HG03439 (cell line): ENCODE data around the gene SYT17.

Source experiments
- ATAC-seq: cut with Tn5 transposase; IDR thresholded peaks from one replicate; pipeline ENCODE4 v1.9.1; 2021; ENCODE audit warnings: mild to moderate bottlenecking, moderate library complexity; ENCODE audit not compliant: unreplicated experiment

Gene SYT17

DNA sequence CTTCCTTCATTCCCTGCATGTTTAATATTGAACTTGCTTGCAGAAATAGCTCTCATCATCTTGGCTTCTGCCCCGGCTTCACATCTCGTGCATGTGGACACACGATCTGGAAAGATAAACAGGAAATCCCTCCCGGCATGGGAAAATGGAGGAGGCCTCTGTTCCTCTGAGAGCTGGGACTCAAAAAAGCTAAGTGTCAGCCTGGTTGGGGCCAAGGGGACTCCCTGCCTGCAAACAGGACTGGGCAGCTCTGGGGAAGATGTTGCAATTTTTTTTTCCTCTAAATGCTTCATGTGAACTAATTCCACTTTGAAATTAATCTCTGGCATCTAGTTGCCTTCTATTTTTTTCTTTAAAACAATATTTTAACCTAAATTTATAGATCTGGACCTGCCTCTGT lies 29.4 kb upstream of the SYT17 start:
- no peak for ATAC-seq

DNA sequence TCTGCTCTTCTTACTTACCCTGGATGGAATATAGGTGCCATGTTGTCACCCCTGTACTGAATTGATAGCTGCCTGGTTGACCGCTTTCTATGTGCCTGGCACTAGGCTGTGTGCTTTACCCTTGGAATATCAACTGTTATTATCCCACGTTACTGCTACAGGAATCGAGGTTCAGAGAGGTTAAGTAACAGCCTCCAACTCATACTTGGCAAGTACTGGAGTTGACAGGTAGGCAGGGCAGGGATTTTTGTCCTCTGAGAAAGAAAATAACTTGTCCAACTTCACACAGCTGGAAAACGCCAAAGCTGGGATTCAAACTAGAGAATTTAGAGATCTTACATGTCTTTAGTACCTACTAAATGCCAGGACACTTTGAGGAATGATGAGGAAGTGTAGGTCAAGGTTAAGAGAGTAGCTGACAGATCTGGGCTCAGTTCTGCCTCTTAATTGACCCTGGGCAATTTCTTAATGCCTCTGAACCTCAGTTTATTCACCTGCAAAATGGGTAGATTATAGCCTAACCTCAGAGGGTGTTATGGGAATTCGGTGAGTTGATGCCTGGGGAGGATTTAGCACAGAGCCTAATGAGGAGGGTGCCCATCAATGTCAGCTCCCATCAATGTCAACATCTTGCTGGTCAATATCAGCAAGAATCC lies 28.5 kb upstream of the SYT17 start:
- no peak for ATAC-seq

DNA sequence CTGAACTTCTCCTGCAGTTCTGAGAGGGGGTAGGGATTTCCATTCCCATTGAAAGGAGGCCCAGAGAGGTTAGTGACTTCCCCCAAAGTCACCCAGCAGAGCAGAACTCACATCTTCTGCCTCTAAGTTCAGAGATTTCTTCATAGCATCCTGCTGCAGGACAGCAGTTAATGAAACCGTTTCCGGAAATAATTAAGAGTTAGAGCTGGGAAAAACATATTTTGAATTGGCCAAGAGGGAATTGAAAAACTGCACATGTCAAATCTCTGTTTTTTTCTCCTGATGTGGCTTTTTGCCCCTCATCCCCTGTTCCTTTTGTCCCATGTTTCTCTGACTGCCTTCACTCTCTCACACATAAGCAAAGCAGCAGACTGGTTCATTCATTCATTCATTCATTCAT lies 27.6 kb upstream of the SYT17 start:
- no peak for ATAC-seq

DNA sequence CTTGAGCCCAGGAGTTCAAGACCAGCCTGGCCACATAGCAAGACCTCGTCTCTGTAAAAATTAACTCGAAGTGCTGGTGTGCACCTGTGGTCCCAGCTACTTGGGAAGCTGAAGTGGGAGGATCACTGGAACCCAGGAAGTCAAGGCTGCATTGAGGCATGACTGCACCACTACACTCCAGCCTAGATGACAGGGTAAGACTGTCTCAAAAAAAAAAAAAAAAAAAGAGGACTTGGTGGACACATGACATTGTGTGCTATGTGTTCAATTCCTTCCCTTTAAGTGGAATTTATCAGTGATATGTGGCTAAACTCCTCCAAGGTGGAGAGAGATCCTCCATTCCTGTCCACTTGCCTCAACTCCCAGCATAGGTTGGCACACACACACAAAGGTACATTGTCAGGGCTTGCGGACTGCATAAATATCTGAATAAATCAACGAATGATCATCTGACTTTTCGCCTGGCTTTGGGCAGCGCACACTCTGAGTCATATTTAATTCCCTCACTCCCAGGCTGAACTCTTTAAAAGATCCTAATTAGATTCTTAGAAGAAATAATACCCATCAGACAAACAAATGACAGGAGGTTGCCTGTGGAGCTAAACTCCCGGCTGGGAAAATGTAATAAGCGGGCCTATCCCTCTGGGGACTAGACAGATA lies 25.0 kb upstream of the SYT17 start:
- ATAC-seq, result no peak

DNA sequence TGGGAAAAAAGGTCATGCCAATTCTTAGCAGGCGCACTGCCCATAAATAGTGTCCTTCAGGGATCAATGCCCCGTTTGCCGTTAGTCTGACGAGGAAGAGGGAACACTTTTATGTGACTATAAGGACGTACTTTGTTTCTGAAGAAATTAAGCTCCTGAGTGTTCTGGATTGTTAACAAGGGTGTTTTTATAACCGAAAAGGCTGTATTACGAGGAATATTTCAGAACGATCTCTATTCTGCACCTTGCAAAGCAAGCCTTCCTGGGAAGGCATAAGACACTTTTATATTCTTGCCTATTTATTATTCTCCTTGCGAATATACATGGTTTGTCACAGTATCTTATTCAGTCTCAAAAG lies 24.5 kb upstream of the SYT17 start:
- no peak for ATAC-seq

DNA sequence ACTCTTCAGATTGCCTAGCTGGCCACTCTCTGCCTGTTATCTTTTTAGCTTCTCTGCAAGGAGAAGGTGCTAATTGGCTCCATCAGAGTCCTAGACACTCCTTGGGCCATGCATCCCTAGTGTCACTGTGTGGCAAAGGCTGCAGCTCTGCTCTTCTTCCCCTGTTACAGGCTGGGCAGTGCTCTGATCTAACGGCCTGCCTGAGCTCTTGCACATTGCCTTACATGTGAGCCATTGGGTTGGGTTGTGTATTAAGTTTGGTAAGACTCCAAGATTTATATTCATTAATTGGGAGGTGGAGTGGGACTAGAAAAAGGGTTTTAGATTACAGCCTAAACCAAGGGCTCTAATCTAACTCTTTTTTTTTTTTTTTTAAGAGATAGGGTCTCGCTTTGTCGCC lies 23.0 kb upstream of the SYT17 start:
- no peak for ATAC-seq

DNA sequence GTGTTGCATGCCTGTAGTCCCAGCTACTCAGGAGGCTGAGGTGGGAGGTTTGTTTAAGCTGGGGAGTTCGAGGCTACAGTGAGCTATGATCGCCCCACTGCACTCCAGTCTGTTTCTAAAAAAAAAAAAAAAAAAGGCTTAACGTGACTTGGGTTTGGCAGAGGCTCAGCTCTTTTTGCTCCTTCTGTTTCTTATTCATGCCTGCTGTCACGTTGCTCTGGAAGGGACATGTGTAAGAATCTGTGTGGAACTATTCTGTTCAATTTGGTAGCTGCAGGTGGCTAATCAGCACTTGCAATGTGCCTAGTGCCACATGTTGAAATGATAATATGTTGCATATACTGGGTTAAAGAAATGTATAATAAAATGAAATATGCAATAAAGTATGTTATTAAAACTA lies 20.9 kb upstream of the SYT17 start:
- ATAC-seq, result no peak

DNA sequence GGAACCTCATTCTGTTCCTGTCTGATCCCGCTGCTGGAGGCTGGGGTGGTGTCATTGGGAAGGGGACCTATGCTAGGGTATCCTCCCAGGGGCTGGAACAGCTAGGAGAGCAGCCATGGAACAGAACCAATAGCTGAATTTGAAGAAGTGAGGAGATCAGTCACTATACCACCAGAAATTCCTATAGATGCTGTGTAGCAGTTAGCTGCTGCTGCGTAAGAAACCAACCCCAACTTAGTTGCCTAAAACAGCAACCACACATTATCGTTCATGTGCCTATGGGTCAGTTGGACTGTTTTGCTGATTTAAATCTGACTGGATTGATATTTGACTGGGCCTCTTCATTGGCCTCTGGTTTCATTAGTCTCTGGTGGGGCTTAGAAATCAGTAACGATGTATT lies 20.4 kb upstream of the SYT17 start:
- ATAC-seq, result no peak

DNA sequence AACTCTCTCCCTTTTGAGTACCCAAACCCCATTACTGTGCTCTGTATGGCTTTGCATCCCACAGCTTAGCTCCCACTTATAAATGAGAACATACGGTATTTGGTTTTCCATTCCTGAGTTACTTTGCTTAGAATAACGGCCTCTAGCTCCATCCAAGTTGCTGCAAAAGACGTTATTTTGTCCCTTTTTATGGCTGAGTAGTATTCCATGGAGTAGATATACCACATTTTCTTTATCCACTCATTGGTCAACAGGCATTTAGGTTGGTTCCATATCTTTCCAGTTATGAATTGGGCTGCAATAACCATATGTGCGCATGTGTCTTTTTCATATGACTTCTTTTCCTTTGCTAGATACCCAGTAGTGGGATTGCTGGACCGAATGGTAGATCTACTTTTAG lies 19.9 kb upstream of the SYT17 start:
- no peak for ATAC-seq

DNA sequence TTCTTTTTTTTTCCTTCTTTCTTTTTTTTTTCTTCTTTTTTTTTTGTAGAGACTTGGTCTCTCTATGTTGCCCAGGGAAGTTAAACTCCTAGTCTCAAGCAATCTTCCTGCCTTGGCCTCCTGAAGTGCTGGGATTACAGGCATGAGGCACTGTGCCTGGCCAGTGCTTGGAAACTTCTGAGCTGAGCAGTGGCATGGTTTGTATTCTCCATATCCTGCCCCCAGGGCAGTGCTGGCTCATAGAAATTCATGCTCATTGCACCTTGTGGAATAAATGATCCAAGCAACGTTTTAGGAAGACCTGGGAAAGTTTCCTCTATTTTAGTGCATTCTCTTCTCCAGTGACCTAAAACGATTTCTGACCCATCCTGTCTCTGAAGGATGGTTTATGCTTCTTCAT lies 16.7 kb upstream of the SYT17 start:
- no peak for ATAC-seq

DNA sequence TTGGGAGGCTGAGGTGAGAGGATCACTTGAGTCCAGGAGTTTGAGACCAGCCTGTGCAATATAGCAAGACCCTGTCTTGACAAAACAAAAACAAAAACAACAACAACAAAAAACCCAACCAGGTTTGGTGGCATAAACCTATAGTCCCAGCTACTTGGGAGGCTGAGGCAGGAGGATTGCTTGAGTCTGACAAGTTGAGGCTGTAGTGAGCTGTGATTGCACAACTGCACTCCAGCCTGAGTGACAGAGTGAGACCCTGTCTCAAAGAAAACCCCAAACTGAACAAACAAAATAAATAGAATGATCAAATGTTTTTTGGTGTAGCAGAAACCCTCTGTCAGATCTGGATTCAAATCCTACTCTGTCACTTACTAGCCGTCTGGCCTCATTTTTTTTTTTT lies 16.0 kb upstream of the SYT17 start:
- ATAC-seq, result no peak

DNA sequence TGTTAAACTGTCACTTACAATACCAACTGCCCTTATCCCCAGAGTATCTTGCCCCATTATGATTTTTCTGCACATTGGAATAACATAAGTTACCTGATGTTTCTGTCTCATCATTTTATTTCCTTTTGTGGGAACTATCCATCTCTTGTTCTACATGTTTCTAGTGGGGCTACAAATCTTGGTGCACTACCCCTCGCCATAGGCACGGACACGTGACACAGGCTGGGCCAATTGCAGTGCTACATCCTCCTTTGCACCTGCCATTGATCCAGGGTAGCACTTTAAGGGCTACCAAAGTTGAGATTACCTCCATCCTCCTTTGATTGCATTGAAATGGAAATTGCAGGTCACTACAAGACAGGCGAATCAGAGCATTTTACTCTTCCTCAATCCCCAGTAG lies 14.2 kb upstream of the SYT17 start:
- ATAC-seq, result no peak

DNA sequence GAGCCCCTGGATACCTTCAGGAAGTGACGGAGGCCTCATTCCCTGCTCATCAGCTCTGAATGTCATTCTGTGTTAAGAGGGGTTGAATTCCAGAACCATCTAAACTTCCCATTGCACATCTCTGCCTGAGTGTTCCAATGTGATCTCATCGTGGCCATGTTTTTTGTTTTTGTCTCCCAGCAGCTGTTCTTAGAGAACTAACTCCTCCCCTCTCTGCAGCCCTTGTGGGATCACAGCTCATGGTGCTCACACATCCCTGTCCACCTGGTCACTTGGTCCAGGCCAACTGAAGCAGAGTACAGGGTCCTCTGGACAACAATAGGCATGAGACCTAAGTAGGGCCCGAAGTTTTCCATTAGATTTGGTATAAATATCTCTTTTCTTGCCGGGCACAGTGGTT lies 6.0 kb upstream of the SYT17 start:
- ATAC-seq, result no peak

DNA sequence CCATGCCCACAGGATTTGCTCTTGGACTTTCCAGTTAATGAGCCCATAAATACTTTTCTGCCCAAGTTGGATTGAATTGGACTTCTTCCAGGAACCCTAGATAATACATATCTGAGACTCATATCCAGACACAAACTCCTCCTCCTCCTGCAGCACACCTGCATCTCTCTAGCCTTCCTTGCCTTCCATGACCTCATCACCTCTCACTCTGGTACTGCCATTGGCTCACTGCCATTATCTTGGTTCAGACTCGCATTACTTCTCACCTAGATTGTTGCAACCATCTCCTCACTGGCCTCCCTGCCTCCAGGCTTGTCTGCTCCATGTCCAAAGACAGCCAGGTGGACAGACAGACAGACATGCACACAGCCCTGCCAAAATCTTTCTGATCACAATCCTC lies 4.8 kb upstream of the SYT17 start:
- no peak for ATAC-seq

DNA sequence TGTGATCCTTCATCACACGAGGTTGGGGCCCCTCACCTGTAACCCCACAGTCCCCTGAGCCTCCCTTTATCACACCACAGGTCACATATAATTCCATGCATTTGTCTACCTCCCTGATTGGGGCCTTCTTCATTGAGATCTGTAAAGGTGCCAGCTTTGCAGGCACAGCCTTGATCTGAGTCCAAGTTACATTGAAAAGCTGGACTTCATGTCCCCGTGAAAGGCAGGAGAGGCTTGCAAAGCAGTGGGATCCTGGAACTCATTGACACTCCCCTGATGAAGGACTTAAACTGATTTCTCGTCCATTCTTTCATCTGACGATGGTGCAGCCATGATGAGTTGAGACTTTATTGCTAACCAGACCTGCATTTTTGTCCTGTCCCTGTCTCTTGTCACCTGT lies 3.8 kb upstream of the SYT17 start:
- ATAC-seq, result no peak

DNA sequence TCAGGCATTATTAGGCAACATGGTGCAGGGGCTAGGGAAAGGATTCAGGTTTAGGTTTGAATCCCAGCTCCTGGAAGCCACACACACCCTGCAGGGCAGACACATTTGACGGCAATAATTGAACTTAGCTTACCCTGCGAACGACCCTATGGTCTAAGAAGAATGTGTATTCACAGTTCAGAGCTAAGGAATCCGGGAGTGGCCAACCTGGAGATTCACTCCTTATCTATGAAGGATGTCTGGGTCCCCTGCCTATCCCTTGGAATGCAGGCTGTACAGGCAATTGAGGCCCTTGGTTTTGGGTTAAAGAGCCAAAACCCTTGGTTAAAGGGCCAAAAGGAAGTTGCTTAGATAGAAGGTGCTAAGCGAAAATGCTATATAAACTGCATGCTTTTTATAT lies 2.9 kb upstream of the SYT17 start:
- ATAC-seq, result no peak

DNA sequence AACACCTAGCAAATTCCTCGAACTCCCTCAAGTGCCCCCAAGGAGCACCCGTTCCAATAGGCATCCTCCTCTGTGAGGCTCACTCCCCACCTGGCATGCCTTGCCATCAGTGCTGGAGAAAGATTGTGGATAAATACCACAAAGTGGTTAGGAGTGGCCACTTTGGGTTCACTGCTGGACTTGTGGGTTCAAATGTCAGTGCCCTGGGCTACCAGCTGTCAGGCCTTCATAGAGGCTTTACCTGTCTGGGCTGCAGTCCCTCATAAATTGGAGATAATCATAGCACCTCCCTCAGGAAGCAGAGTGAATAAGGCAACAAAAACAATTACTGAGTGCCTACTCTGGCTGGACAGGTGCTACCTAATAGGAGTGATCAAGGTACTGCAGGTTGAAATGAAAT lies 1.5 kb upstream of the SYT17 start:
- ATAC-seq, result no peak

DNA sequence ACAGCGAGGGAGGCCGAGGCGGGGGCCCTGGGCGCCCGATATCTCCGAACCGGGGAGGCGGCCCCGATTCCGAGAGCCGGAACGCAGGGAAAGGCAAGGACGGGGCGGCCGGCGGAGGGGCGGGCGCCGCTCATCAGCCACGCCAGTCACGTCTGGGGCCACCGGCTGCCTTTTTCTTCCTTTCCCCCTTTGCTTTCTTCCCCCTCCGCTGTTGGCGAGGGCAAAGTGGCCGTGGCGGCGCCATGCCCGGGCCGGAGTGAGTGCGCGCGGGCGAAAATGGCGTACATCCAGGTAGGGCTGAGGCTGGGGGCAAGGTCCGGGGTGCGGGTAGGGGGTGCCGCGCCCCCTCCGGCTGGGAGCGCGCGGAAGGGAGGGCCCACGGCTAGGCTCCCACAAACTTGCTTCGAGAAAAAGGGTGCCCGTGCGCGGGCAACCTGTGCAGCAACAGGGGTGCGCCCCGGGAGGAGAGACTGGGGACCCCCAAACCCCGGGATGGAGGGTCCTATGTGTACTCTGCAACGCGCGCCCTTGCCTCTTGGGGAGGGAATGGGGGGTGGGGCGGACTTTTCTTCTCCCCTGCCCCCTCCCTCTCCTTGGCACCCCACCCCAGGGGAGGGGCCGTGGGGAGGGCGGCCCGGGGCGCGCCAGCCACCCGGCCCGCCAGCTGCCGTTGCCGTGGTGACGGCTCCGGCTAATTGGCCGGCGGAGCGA lies 486 bp downstream of the SYT17 start:
- ATAC-seq, result no peak

DNA sequence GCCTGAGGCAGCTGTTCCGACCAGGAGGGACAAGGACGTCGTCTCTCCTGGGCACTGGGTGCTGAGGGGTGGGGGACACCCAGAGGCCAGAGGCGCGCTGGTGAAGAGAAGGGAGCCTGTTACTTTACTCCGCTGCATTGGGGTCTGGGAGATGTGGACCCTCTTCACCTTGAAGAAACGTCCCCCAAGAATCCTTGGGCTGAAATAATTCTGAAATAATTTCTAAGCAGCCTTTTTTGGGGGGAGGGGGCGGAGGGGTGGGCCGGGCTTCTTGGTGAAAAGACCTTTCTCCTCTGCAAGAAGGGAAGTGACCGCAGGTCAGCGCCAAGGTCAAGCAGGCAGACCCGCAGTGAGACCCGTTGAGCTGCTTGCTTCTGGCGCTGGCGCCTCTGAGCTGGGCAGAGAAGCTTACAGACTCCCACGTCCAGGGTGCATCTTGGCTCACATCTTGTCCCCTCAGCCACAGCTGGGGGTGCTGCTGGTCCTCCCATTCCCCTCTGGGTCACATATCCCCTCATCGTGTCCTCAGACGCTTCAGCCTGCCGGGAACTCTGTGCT lies 1.1 kb downstream of the SYT17 start:
- ATAC-seq, result no peak

DNA sequence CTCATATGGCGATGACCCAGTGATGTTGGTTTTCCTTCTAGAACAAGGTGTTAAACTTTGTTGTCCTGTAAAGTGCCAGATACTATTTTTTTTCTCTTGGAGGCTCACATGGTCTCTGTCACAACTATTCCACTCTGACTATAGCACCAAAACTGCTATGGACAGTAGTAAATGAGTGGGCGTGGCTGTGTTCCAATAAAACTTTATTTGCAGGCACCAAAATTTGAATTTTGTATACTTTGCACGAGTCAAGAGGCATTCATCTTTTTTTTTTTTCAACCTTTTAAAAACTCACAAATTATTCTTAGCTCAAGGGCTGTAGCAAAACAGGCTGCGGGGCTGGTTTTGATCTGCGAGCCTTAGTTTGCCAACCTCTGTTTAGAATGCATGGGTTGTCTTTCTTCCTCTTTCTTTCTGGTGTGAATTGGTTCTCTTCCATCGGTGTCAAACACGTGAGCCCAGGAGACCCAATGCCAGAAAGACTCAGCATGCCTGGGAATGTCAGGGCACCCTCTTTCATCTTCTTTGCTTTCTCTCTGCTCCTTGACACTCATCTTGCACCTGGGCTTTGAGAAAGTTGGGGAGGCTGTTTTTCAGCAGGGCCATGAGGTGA lies 2.1 kb downstream of the SYT17 start:
- no peak for ATAC-seq

DNA sequence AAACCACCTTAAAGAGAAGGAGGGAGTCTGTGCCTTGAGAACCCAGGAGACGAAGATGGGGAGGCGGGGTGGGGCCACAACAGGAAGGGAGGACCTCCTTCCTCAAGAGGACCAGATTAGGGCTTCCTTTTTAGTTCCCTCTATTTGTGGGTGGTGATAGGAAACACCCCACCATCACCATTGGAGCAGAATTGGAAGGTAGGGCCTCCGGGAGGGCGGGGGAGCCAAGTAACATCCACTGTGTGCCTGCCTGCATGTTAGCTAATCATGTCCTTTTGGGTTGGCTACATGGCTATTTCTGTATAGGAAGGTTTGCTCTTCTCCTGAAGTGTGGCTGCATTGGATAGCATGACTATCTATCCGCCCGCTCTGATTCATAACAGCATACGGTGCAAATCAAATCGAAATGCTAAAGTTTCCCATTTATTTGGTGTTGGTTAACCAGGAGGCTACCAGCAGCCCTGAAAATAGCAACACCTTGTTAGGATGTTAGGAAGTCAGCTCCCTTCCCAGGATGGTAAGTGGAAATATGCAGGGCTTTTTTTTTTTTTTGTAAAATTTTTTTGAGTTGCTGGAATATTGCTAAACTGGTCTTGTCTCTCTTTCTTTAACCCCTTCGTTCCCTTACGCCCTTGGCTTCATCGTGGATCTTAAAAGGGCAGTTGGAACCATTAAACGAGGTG lies 4.2 kb downstream of the SYT17 start:
- no peak for ATAC-seq
